GM19035 (cell line): ENCODE results near the gene RFC5.
A peak's percentile ranks its signal among the peaks of the same experiment; 100 is the strongest.
"Not testable (repeated sequence)": the region's sequence is repeated elsewhere in the genome, so short reads cannot be mapped to it uniquely, and the experiment has no call there.

Source experiments
- ATAC-seq: cut with Tn5 transposase; IDR thresholded peaks from one replicate; pipeline ENCODE4 v1.9.1; 2021; ENCODE audit not compliant: unreplicated experiment

Gene RFC5

GRCh38 chr12:118013283-118013682 is 3.2 kb upstream of the RFC5 start:
- no peak for ATAC-seq

- no peak for ATAC-seq
Measured at GRCh38 chr12:118015306-118015705, 1.2 kb upstream of the RFC5 start.

DNA sequence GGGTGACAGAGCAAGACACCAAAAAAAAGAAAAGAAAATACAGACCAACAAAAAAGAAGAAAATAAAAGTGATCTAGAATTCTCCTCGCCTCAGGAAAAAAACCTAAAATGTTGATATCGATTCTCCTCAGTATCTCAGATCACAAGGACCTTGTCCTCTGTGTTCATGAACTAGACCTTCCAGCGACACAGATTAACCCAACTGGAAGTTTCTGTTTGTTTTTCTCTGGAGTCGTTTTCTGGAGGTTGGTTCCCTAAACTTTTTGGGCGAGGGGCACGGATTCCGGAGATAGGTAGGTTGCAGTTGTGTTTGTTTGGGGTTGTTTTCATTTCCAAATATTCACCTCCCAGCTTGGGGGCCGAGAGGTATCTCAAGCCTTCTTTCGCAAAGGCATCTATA is 559 bp upstream of the RFC5 start:
- no peak for ATAC-seq

DNA sequence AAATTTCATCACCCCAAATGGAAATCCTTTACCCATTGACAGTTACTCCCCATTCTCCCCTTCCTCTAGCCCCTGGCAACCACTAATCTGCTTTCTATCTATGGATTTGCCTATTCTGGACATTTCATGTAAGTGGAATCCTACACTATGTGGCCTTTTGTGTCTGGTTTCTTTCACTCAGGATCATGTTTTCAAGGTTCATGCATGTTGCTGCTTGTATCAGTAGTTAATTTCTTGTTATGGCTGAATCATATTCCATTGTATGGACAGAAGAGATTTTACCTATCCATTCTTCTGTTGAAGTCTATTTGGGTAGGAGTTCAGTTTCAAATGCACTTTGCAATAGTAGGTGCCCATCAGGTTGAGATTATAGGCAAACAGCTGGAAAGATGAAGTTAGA is 1.4 kb downstream of the RFC5 start:
- no peak for ATAC-seq

- no peak for ATAC-seq
Measured at GRCh38 chr12:118020036-118020435, 3.5 kb downstream of the RFC5 start.

GRCh38 chr12:118022097-118022727 is 5.7 kb downstream of the RFC5 start:
- not testable (repeated sequence) for ATAC-seq

DNA sequence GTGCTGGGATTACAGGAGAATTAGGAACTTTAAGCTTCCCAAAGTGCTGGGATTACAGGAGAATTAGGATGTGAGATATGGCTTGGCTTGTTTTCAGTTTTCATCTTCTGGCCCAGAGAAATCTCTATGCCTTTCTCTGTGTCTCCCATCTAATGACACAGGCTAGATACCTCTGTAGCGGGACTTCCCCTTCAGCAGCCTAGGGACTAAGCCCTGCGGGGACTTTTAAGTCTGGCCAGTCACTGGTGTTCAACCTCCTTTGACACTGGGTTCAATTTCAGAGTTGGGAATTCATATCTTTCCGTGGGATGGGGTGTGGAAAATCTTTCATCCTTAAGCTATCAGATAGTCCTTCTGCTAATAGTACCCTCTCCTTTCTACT is 6.2 kb downstream of the RFC5 start:
- ATAC-seq = no peak

- ATAC-seq = no peak
Measured at GRCh38 chr12:118023301-118023860, 6.9 kb downstream of the RFC5 start.

DNA sequence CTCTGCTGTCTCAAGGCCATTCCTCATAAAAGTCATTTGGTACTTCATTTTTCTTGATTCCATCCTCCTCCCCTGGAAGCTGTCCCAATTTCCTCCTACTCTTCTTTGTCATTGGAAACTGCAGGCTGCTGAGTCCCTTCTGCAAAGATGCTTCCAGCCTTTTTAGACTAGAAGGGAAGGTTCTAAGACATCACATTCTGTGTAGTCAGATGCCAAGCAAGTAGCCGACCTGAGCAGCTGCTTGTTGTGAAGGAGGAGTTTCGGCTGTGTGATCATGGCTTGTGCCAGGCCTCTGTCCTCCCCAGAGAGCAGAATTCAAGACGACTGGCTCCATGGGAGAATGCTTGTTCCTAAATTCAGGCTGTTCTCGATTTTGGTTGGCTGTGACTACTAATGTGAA is 8.7 kb downstream of the RFC5 start:
- no peak for ATAC-seq

DNA sequence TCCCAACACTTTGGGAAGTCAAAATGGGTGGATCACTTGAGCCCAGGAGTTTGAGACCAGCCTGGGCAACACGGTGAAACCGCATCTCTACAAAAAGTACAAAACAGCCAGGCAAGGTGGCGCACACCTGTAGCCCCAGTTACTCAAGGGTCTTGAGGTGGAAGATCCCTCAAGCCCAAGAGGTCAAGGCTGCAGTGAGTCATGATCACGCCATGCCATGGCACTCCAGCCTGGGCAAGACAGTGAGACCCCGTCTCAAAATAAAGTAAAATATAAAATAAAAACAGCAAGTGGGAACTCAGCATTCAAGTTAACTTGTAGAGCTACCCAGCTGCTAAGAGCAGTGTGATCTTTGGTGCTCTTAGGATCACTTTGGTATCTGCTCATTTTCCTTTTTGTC is 12.7 kb downstream of the RFC5 start:
- no peak for ATAC-seq

GRCh38 chr12:118032188-118032587 is 15.7 kb downstream of the RFC5 start:
- no peak for ATAC-seq

DNA sequence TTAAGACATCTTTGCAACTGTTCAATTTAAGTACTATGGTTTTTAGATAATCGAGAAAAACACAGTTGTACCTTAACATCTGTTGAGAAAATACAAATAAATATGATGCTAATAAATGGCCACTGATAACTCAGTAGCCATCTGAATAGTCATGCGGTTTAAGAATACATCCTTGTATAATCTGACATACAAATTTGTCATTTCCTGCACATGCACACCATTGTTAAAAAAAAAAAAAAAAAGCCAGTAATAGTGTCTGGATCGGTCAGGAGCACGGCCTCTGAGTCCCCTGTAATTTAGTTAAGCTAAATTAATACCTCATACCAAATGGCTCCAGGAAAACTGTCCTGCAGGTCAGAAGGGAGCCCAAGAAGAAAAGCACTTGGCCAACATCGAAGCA is 16.8 kb downstream of the RFC5 start:
- ATAC-seq = no peak

GRCh38 chr12:118033902-118034301 is 17.4 kb downstream of the RFC5 start:
- no peak for ATAC-seq

GRCh38 chr12:118034429-118035189 is 18.1 kb downstream of the RFC5 start:
- no peak for ATAC-seq

DNA sequence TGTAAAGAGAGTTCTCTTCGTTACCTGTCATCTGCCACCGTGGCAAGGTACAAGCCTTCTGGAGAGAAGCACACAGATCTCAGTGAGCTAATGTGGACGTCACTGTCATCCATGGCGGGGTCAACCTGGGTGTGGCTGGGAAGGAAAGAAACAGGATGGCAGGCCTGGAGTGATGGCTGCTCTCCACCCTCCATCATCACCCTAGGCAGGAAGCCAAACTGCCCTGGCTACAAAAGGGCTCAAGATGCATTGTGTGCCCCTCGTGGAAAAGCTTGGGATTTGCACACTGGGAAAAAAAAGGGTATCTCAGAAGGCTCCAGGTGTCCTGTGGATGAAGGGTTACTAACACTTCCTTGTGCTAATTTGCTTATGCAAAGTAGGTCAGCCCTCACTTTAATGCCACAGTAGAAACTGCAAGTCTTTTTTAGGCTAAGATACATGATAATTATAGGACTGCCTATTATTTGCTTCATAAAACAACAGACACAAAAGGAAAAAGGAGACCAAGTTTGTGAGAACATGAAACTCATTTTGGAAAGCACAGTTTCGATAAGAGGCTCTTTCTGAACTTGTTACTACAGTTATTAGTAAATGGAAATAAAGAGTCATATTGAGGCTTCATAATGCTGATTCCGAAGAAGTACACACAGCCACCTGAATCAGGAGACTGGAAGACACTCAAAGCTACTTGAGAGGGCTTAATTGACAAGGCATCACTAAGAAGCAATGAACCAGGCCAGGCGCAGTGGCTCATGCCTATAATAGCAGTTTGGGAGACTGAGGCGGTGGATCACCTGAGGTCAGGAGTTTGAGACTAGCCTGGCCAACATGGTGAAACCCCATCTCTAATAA is 18.9 kb downstream of the RFC5 start:
- peak; percentile 82 for ATAC-seq

DNA sequence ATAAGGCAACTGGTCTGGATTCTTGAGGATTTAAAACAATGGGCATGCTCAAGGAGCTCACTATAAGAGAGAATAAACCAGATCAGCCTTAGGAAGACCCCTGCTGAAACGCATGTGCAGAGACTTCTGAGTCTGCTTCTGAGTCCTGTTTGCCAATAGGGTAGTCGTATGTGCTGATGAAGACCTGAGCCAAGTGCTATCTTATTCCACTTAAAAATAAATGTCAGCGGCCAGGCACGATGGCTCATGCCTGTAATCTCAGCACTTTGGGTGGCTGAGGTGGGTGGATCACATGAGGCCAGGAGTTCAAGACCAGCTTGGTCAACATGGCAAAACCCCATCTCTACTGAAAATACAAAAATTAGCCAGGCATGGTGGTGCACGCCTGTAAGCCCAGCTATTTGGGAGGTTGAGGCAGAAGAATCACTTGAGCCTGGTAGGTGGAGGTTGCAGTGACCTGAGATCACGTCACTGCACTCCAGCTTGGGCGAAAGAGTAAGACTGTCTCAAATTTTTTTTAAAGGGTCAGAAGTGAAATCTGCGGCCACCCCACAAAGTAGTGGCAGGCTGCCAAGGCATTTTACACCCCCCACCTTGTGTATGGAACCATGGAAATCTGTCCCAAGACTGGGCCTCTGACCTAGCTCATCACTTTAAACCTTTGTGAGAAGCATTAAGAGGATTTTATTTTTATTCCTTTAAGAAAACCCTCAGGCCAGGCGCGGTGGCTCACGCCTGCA is 20.3 kb downstream of the RFC5 start:
- no peak for ATAC-seq

DNA sequence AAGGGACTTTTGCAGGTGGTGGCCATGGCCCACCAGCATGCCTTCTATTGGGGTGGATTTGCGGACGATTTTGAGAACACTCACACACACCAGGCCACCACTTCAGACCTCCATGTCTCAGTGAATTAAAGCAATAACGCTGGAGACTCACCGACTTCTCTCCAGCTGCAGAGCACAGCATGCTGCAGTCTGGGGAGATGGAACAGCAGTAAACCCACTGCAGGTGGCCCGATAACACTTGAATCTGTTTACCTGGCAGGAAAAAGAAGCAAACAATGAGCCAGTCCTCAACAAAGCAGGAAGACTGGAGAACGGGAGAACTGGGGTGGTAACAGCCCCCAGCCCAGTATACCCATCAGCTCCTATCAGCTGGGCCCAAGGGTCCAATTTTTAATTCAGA is 21.6 kb downstream of the RFC5 start:
- ATAC-seq = no peak

DNA sequence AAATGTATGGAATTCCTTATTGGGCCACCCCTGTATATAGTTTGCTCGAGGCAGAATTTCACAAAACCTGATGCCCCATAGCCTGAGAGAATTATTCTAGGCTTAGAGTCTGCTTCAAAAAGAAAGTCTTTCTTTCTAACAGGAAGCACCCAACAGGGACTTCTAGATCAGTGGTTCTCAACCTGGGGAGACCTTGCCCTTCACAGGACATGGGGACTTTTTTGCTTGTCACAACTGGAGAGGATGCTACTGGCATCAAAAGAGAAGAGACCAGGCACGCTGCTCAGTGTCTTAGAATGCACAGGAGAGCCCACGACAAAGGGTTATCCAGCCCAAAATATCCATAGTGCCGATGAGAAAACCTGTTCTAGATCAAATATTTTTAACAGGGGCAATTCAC is 25.6 kb downstream of the RFC5 start:
- ATAC-seq = no peak

DNA sequence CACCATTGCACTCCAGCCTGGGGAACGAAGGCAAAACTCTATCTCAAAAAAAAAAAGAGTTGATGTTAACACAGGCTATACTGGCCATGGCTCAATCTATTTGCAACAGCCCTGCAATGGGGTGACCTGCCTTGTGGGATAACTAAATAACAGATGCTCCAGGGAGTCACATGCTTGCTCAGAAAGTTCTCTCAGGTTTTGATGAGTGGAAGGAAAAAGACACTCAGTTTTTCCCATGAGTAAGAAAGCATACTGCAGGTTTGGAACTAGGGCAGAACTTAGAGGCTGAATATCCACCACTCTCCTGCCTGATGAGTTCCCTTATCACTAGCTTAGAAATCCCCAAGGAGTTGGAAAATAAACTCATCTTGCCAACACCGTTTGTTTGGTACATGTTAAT is 27.6 kb downstream of the RFC5 start:
- no peak for ATAC-seq

DNA sequence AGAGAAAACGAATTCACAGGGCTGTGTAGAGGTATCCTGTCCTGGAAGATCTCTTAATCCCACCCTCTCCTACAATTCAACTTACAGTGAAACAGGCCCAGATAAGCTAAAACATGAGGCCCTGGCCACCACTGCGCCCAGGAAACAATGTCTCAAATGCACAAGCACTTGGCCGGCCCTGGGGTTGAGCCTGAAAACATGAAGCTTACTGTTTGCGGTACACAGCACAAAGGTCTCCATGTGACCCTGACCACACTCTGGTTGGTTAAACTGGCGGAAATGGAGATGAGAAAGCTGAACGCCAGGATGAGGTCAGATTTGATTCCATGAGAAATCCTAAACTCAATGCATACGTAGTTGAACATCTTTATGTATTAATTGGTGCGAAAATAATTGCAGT is 28.1 kb downstream of the RFC5 start:
- no peak for ATAC-seq

DNA sequence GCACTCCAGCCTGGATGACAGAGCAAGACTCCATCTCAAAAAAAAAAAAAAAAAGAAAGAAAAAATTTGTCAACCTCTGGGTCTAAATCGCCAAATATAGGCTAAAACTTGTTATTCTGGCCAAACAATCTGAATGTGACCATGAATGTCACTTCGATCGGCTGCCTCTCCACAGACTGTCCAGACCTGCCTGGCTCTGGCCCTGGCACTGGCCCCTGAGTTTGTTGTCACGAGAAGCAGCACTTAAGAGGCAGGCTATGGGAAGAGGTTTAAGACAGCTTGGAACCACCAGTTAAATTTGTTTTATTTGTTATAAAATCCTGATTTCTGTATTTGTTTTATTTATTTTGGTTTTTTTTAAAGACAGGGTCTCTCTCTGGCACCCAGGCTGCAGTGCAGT is 29.9 kb downstream of the RFC5 start:
- ATAC-seq = no peak
